IMR-90 (cell line): ENCODE measurements around the gene CHPT1. TPM values are rescaled to one million over a fixed set of nuclear protein-coding genes. Genes with fewer than 3 reads are reported as not detected.

Source experiments
- ATAC-seq: fragments of 200-7000 bp; cut with Tn5 transposase; 2 replicates; pipeline ENCODE4 v1.9.1; 2020; ENCODE audit warnings: low read depth, mild to moderate bottlenecking, moderate library complexity
- BruUV-seq: library from RNA; stranded (reverse); fragments of 400-500 nt; replicated peaks from 2 replicates; lab custom pipeline; 2021; lab: Mats Ljungman, UMichigan
- CTCF ChIA-PET: fragments of 300-600 bp; formaldehyde crosslinking; extraction: SDS; loops from one replicate; lab custom pipeline; 2021; ENCODE audit warnings: antibody characterized with exemption; lab: Yijun Ruan, JAX
- POLR2A ChIA-PET: fragments of 300-600 bp; sonication (Branson Sonifier 250); formaldehyde crosslinking; loops from one replicate; lab custom pipeline; 2022; ENCODE audit warnings: antibody characterized with exemption; ENCODE audit not compliant: unreplicated experiment; lab: Charles Lee
- DNase-seq: peaks from one replicate; pipeline ENCODE4 v3.0.0; 2013
- H2AFZ ChIP-seq: replicated peaks from 2 replicates; pipeline ENCODE3; 2013; ENCODE audit warnings: low read length, mild to moderate bottlenecking; ENCODE audit not compliant: poor library complexity
- H2AK5ac ChIP-seq: 2 replicates; pipeline ENCODE4 v1.6.1; 2013; ENCODE audit warnings: low read depth, low read length, inconsistent platforms
- H2AK9ac ChIP-seq: replicated peaks from 2 replicates; pipeline ENCODE3; 2013; ENCODE audit warnings: mild to moderate bottlenecking, low read depth, low read length, moderate library complexity; ENCODE audit not compliant: poor library complexity
- H2BK120ac ChIP-seq: 2 replicates; pipeline ENCODE4 v1.6.1; 2013; ENCODE audit warnings: low read depth, low read length, inconsistent platforms
- H2BK15ac ChIP-seq: 3 replicates; pipeline ENCODE4 v1.6.1; 2013; ENCODE audit warnings: low read depth, low read length, inconsistent platforms
- H2BK20ac ChIP-seq: 2 replicates; pipeline ENCODE4 v1.6.1; 2013; ENCODE audit warnings: low read depth, mild to moderate bottlenecking, inconsistent platforms, low read length, moderate library complexity
- H2BK5ac ChIP-seq: 2 replicates; pipeline ENCODE4 v1.6.1; 2013; ENCODE audit warnings: mild to moderate bottlenecking, low read depth, low read length, inconsistent platforms; ENCODE audit not compliant: poor library complexity, severe bottlenecking
- H3K14ac ChIP-seq: replicated peaks from 2 replicates; pipeline ENCODE4 v1.6.1; 2013; ENCODE audit warnings: low read depth, low read length, inconsistent platforms
- H3K18ac ChIP-seq: 2 replicates; pipeline ENCODE4 v1.6.1; 2013; ENCODE audit warnings: low read depth, low read length, control low read depth
- H3K23ac ChIP-seq: 2 replicates; pipeline ENCODE4 v1.6.1; 2013; ENCODE audit warnings: low read depth, low read length, inconsistent platforms
- H3K27ac ChIP-seq: 2 replicates; pipeline ENCODE4 v1.5.1; 2013; ENCODE audit warnings: mild to moderate bottlenecking, control low read depth, low read length; ENCODE audit not compliant: insufficient read depth
- H3K27me3 ChIP-seq: 2 replicates; pipeline ENCODE4 v1.6.1; 2013; ENCODE audit warnings: low read length; ENCODE audit not compliant: control insufficient read depth, insufficient read depth
- H3K36me3 ChIP-seq: 2 replicates; pipeline ENCODE4 v1.6.1; 2013; ENCODE audit warnings: low read length, mixed read lengths; ENCODE audit not compliant: control insufficient read depth, insufficient read depth
- H3K4ac ChIP-seq: 2 replicates; pipeline ENCODE4 v1.6.1; 2013; ENCODE audit warnings: low read depth, low read length, inconsistent platforms
- H3K4me1 ChIP-seq: 2 replicates; pipeline ENCODE4 v1.6.1; 2013; ENCODE audit warnings: low read length, mixed read lengths; ENCODE audit not compliant: control insufficient read depth, insufficient read depth
- H3K4me2 ChIP-seq: 2 replicates; pipeline ENCODE4 v1.6.1; 2013; ENCODE audit warnings: low read depth, mild to moderate bottlenecking, control low read depth, low read length, moderate library complexity
- H3K4me3 ChIP-seq: 2 replicates; pipeline ENCODE4 v1.5.1; 2013; ENCODE audit warnings: low read depth, mild to moderate bottlenecking, control low read depth, low read length, moderate library complexity; ENCODE audit not compliant: insufficient read depth
- H3K56ac ChIP-seq: 2 replicates; pipeline ENCODE4 v1.6.1; 2013; ENCODE audit warnings: low read length, inconsistent platforms; ENCODE audit not compliant: insufficient read depth; ENCODE audit errors: extremely low read depth
- H3K79me1 ChIP-seq, 2 experiments: 2 replicates each; pipeline ENCODE4 v1.6.1; 2013; ENCODE audit warnings: low read length in 2 of 2, inconsistent platforms in 1 of 2, low read depth in 1 of 2
- H3K9ac ChIP-seq: 2 replicates; pipeline ENCODE4 v1.6.1; 2013; ENCODE audit warnings: low read depth, low read length, control low read depth
- H3K9me1 ChIP-seq: 2 replicates; pipeline ENCODE4 v1.6.1; 2013; ENCODE audit warnings: low read length, inconsistent platforms; ENCODE audit not compliant: insufficient read depth
- H3K9me3 ChIP-seq: 2 replicates; pipeline ENCODE4 v1.6.1; 2013; ENCODE audit warnings: low read length; ENCODE audit not compliant: control insufficient read depth, insufficient read depth
- H4K20me1 ChIP-seq: 2 replicates; pipeline ENCODE4 v1.6.1; 2013; ENCODE audit warnings: low read length, inconsistent platforms; ENCODE audit not compliant: insufficient read depth
- H4K5ac ChIP-seq: 2 replicates; pipeline ENCODE4 v1.6.1; 2013; ENCODE audit warnings: mild to moderate bottlenecking, low read depth, low read length, control low read depth
- H4K8ac ChIP-seq, 2 experiments: 2 replicates each; pipeline ENCODE4 v1.6.1; 2013; ENCODE audit warnings: low read depth in 2 of 2, low read length in 2 of 2, control low read depth in 1 of 2, inconsistent platforms in 1 of 2
- H4K91ac ChIP-seq: 2 replicates; pipeline ENCODE4 v1.6.1; 2013; ENCODE audit warnings: low read depth, low read length, inconsistent platforms; ENCODE audit not compliant: insufficient read depth
- MAFK ChIP-seq: IDR thresholded peaks from 2 replicates; pipeline ENCODE4 v1.6.1; 2012; ENCODE audit warnings: low read depth, low read length, improper control_type of control experiment
- MXI1 ChIP-seq: IDR thresholded peaks from 2 replicates; pipeline ENCODE4 v1.6.1; 2012; ENCODE audit warnings: low read depth, mild to moderate bottlenecking, low read length, moderate library complexity, borderline replicate concordance
- SMC3 ChIP-seq: fragments of 150-350 bp; IDR thresholded peaks from 2 replicates; pipeline ENCODE4 v1.6.1; 2016; ENCODE audit warnings: low read depth, mild to moderate bottlenecking, antibody characterized with exemption, low read length, moderate library complexity
- WGBS, 2 experiments: methylation state at CpG; one replicate each; pipeline versions ENCODE4 v1.1.5 to v1.1.7; 2013; ENCODE audit warnings: missing lambda C conversion rate in 2 of 2; ENCODE audit not compliant: insufficient read length in 1 of 2; ENCODE audit errors: extremely low coverage in 2 of 2; 5-methylcytosine and 5-hydroxymethylcytosine counted together
- dilution Hi-C: fragments of 300-500 bp; cut with HindIII; formaldehyde crosslinking; loops from one replicate; pipeline ENCODE4 v1.14.3; 2018; ENCODE audit warnings: low sequenced_read_pairs; ENCODE audit not compliant: unreplicated experiment
- in situ Hi-C: fragments of 300-500 bp; cut with MboI; formaldehyde crosslinking; loops from 3 replicates; pipeline ENCODE4 v1.14.3; 2019; ENCODE audit warnings: low sequenced_read_pairs, inconsistent platforms, mixed read lengths
- intact Hi-C: fragments of 100-400 bp; cut with micrococcal nuclease; formaldehyde crosslinking; loops from 2 replicates; pipeline ENCODE4 v1.10.0; 2022
- polyA plus RNA-seq, 3 experiments: library from polyadenylated mRNA; depleted of rRNA; stranded (reverse); fragments of >200 nt; gene quantifications; 2 replicates each; pipeline ENCODE4 v1.2.3, GENCODE V29; 2012; ENCODE audit warnings: low replicate concordance in 1 of 3
- total RNA-seq: library from RNA; depleted of rRNA; stranded (reverse); fragments of >200 nt; gene quantifications from 2 replicates; pipeline ENCODE4 v1.2.3, GENCODE V29; 2012
- TF ChIP-seq, protein P1 (sequence below): fragments of 150-350 bp; IDR thresholded peaks from 2 replicates; pipeline ENCODE4 v1.6.1; 2017; ENCODE audit warnings: mild to moderate bottlenecking, antibody characterized with exemption, low read length, low read depth

CHPT1 gene
- total and polyA plus RNA-seq, 2 of the 4 experiments (the other 2 are of a cell fraction) = 8.1 to 11.7 TPM

DNA sequence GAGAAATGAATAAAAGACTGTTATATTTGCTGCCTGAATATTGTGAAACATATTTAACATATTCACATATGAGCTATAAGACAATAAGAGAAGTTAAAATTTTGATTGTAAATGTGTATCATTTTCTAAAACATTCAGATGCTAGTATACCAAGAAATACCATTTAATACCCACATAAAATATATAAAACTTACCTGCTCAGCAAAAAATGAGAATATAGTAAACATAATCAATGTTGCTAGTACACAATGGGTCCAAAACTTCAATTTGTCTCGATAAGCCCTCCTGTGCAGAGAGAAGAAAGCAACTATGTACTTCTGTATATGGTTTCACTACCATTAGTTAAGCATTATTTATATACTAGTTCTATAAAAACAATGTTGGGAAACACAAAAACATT, 51.5 kb downstream of the CHPT1 start:
- no peak for DNase-seq
- no peak overlapping the region for H3K18ac ChIP-seq
- WGBS, 2 experiments = no CpG with 5 or more reads among the region's 1 CpG
- H3K9ac ChIP-seq = no peak overlapping the region
- H3K79me1 ChIP-seq = no peaks in the 10 kb centered on the region
- H3K9me3 ChIP-seq = no peaks in the 10 kb centered on the region
- H3K27ac ChIP-seq = no peak overlapping the region
- in situ Hi-C loops (no loop called here), intact Hi-C loops (no loop called here), dilution Hi-C loops (no loop called here)
- TF ChIP-seq MXI1 (no peak), MAFK (peak; percentile 37; the same call in 1 of the 2 replicates), SMC3 (no peak)
- TF ChIP-seq, protein P1, sequence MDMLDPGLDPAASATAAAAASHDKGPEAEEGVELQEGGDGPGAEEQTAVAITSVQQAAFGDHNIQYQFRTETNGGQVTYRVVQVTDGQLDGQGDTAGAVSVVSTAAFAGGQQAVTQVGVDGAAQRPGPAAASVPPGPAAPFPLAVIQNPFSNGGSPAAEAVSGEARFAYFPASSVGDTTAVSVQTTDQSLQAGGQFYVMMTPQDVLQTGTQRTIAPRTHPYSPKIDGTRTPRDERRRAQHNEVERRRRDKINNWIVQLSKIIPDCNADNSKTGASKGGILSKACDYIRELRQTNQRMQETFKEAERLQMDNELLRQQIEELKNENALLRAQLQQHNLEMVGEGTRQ = no peak
- no peak overlapping the region for H2AK5ac ChIP-seq
- no peak overlapping the region for H2AK9ac ChIP-seq
- H4K8ac ChIP-seq = no peak overlapping the region
- ChIA-PET POLR2A (no interaction called here), CTCF (interaction anchor here (2.3 kb wide), 1 partner anchor 11 kb away, joined by 8 read pairs; no protein-coding TSS in a partner anchor)
- no peak overlapping the region for H4K5ac ChIP-seq
- no peak overlapping the region for H2BK5ac ChIP-seq
- no peak overlapping the region for H2BK15ac ChIP-seq
- no peaks in the 10 kb centered on the region for H3K4me1 ChIP-seq
- H4K20me1 ChIP-seq = no peaks in the 10 kb centered on the region
- no peak overlapping the region for H4K91ac ChIP-seq
- H3K4me2 ChIP-seq = no peak overlapping the region
- H3K36me3 ChIP-seq = peaks cover 27% of the 10 kb centered on the region
- H3K56ac ChIP-seq = no peak overlapping the region
- H3K14ac ChIP-seq = no peak overlapping the region
- no peak overlapping the region for H3K4ac ChIP-seq
- no peak overlapping the region for H3K23ac ChIP-seq
- no TSS peak for BruUV-seq
- H2BK120ac ChIP-seq = no peak overlapping the region
- H3K27me3 ChIP-seq = no peaks in the 10 kb centered on the region
- H3K4me3 ChIP-seq = no peak overlapping the region
- no peak for ATAC-seq
- H3K9me1 ChIP-seq = no peaks in the 10 kb centered on the region; the same call in 1 of the 2 replicates
- H2AFZ ChIP-seq = no peak overlapping the region
- no peak overlapping the region for H2BK20ac ChIP-seq
